Neutrophil (primary cell): ENCODE results near the gene MGAT4A.
A peak's percentile ranks its signal among the peaks of the same experiment; 100 is the strongest.

Source experiments
- H3K27ac ChIP-seq: fragments of 200-600 bp; sonication (generic); 2 replicates; pipeline ENCODE4 v1.5.1; 2016; ENCODE audit warnings: mild to moderate bottlenecking, moderate library complexity
- H3K27me3 ChIP-seq: fragments of 200-600 bp; sonication (generic); 2 replicates; pipeline ENCODE4 v1.6.0; 2016; ENCODE audit warnings: mild to moderate bottlenecking
- H3K36me3 ChIP-seq: fragments of 200-600 bp; sonication (generic); 2 replicates; pipeline ENCODE4 v1.5.1; 2017
- H3K4me1 ChIP-seq, 2 experiments: fragments of 200-600 bp in 1 of 2; sonication (generic) in 1 of 2; 1 replicate in 1 of 2; 2 replicates in 1 of 2; pipeline versions ENCODE4 v1.5.1 to v1.6.1; 2013 to 2016; ENCODE audit warnings: low read depth in 1 of 2, low read length in 1 of 2, mild to moderate bottlenecking in 1 of 2, moderate library complexity in 1 of 2; ENCODE audit not compliant: control insufficient read depth in 1 of 2, insufficient read depth in 1 of 2
- H3K4me3 ChIP-seq, 2 experiments: fragments of 200-600 bp in 1 of 2; sonication (generic) in 1 of 2; 1 replicate in 1 of 2; 2 replicates in 1 of 2; pipeline ENCODE4 v1.5.1; 2013 to 2016; ENCODE audit warnings: low read depth in 1 of 2, low read length in 1 of 2, mild to moderate bottlenecking in 1 of 2, moderate library complexity in 1 of 2
- H3K9me3 ChIP-seq: fragments of 200-600 bp; sonication (generic); 2 replicates; pipeline ENCODE4 v1.5.1; 2016
- CTCF ChIP-seq: fragments of 200-600 bp; sonication (generic); IDR thresholded peaks from 2 replicates; pipeline ENCODE4 v1.5.1; 2016; ENCODE audit warnings: antibody characterized with exemption

MGAT4A gene

GRCh38 chr2:98749066-98749450 is 18.1 kb upstream of the MGAT4A start:
- H3K4me3 ChIP-seq = no peak overlapping the region
- H3K36me3 ChIP-seq = no peaks in the 10 kb centered on the region
- H3K9me3 ChIP-seq = no peaks in the 10 kb centered on the region
- H3K27ac ChIP-seq = peak overlapping the region; percentile 8
- H3K27me3 ChIP-seq = no peaks in the 10 kb centered on the region
- no peak for TF ChIP-seq CTCF
- peaks cover 9 to 10% of the 10 kb centered on the region in 2 experiments for H3K4me1 ChIP-seq

- Histone ChIP-seq H3K9me3 (no peaks in the 10 kb centered on the region), H3K36me3 (no peaks in the 10 kb centered on the region), H3K27me3 (no peaks in the 10 kb centered on the region), H3K4me3 (no peak overlapping the region), H3K27ac (peak overlapping the region; percentile 8), H3K4me1 (peaks cover 3 to 4% of the 10 kb centered on the region in 2 experiments)
- TF ChIP-seq CTCF = no peak
Observed at GRCh38 chr2:98748292-98749065, 17.5 kb upstream of the MGAT4A start.

GRCh38 chr2:98747888-98748287 is 17.0 kb upstream of the MGAT4A start:
- TF ChIP-seq CTCF = no peak
- H3K27ac ChIP-seq = no peak overlapping the region
- no peaks in the 10 kb centered on the region for H3K27me3 ChIP-seq
- no peaks in the 10 kb centered on the region for H3K36me3 ChIP-seq
- H3K4me1 ChIP-seq = no peaks in the 10 kb centered on the region
- H3K4me3 ChIP-seq = no peak overlapping the region
- H3K9me3 ChIP-seq = no peaks in the 10 kb centered on the region

- H3K27me3 ChIP-seq = no peaks in the 10 kb centered on the region
- TF ChIP-seq CTCF = no peak
- H3K4me1 ChIP-seq = no peaks in the 10 kb centered on the region
- no peak overlapping the region for H3K4me3 ChIP-seq
- no peaks in the 10 kb centered on the region for H3K36me3 ChIP-seq
- H3K27ac ChIP-seq = no peak overlapping the region
- H3K9me3 ChIP-seq = no peaks in the 10 kb centered on the region
Observed at GRCh38 chr2:98746426-98746825, 15.5 kb upstream of the MGAT4A start.

- Histone ChIP-seq H3K36me3 (no peaks in the 10 kb centered on the region), H3K4me1 (no peaks in the 10 kb centered on the region), H3K27ac (no peak overlapping the region), H3K9me3 (no peaks in the 10 kb centered on the region), H3K27me3 (no peaks in the 10 kb centered on the region), H3K4me3 (no peak overlapping the region)
- TF ChIP-seq CTCF = no peak
Observed at GRCh38 chr2:98744595-98744994, 13.7 kb upstream of the MGAT4A start.
